H4 (cell line): ENCODE measurements around the gene LDLRAD4. TPM values are rescaled to one million over a fixed set of nuclear protein-coding genes. Genes with fewer than 3 reads are reported as not detected.
"Not testable (repeated sequence)": the region's sequence is repeated elsewhere in the genome, so short reads cannot be mapped to it uniquely, and the experiment has no call there.

Experiments used
- DNase-seq: peaks from one replicate; pipeline ENCODE4 v3.0.0-alpha.2; 2015; ENCODE audit warnings: low spot score
- total RNA-seq: library from RNA; depleted of rRNA; stranded (reverse); fragments of >200 nt; shearing (Covaris generic); gene quantifications from 2 replicates; pipeline ENCODE4 v1.2.3, GENCODE V29; 2014

Gene LDLRAD4
- total RNA-seq, 1 experiment from 2014 or later = 6.9 TPM

DNA sequence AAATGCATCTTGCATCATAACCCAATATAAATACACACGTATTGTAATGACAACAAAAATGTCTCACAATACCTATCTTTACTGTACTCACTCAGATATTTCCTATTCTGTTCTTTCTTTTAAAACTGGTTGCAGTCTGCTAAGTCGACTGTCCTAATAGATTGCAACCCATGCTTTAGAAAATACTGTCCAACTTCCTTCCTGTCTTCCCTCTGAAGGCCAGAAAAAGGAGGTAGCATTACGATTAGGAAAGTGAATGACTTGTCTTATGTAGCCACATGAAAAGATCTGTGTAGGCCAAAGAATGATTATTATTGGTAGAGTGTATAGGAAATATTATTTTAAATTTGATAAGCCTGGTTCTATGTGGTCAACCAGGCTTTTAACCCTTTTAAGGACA, 373.7 kb downstream of the LDLRAD4 start:
- no peak for DNase-seq

DNA sequence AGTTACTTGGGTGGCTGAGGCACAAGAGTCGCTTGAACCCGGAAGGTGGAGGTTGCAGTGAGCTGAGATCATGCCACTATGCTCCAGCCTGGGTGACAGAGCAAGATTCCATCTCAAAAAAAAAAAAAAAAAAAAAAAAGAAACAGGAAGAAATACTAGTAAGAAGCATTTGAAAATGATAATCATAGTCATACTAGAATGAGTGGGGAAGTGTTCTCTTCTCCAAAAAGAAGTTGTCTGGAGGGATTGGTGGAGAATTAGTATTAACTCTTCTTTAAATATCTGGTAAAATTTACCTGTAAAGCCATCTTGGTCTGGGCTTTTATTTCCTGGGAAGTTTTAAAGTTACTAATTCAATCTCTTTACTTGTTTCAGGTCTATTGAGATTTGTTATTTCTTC, 376.0 kb downstream of the LDLRAD4 start:
- no peak for DNase-seq

- DNase-seq = no peak
These were observed 378.5 kb downstream of the LDLRAD4 start for GRCh38 chr18:13597068-13597467.

- no peak for DNase-seq
These were observed 380.0 kb downstream of the LDLRAD4 start for GRCh38 chr18:13598591-13598990.

GRCh38 chr18:13599031-13599430, 380.5 kb downstream of the LDLRAD4 start:
- no peak for DNase-seq

- DNase-seq = no peak
These were observed 384.9 kb downstream of the LDLRAD4 start for GRCh38 chr18:13603304-13604019.

- DNase-seq = no peak
These were observed 386.2 kb downstream of the LDLRAD4 start for GRCh38 chr18:13604786-13605185.

- DNase-seq = no peak
These were observed 386.9 kb downstream of the LDLRAD4 start for GRCh38 chr18:13605477-13605876.

- DNase-seq = no peak
These were observed 387.3 kb downstream of the LDLRAD4 start for GRCh38 chr18:13605901-13606300.

- no peak for DNase-seq
These were observed 388.2 kb downstream of the LDLRAD4 start for GRCh38 chr18:13606604-13607254.

GRCh38 chr18:13608024-13608562, 389.5 kb downstream of the LDLRAD4 start:
- DNase-seq = not testable (repeated sequence)

GRCh38 chr18:13608791-13609532, 390.4 kb downstream of the LDLRAD4 start:
- DNase-seq = no peak

GRCh38 chr18:13610555-13611141, 392.1 kb downstream of the LDLRAD4 start:
- no peak for DNase-seq

DNA sequence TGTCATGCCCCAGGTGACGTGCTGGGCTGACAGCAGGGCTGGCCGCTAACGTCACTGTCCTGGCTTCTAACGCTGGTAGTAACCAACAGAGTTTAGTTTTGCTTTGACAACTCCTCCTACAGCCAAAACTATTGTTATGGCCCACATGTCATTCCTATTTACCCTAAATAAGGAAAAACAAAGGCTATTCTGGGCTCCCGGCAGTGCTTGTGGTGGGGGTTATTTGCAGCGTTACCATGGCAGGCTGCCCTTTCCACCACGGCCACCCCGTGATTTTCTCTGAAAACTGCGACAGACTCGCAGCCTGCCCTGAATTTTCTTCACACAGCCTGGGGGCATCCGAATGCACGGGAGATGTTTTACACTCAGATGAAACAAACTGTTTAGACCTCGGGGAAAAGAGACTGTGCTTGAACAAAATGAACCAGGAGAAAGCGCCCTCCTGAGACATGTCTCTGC, 392.6 kb downstream of the LDLRAD4 start:
- DNase-seq = no peak

DNA sequence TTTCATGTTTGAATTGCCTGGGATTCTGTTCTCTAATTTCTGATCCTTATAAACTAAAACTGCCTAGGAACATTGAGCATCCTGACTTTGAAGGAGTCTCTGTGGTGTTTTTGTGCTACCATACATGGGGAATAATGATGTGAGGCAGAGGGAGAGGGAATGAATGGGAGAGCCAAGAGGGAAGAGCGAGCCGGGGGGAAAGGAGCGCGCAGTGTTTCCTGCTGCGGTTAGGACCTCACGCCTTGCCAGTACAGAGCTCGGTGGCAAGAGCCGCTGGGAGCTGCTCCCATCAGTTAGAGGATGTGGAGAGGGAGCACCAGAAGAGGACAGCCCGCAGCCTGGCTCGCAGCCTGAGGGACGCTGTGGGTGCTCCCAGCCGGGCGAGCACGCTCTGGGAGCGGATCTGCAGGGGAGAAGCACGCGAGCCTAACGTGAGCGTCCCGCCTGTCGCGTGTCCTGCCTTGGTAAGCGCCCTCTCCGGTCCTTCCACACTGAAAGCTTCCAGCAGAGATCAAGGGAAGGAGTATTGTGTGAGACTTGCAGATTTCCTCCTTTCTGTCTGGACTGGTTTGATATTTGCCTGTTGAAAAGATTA, 393.1 kb downstream of the LDLRAD4 start:
- no peak for DNase-seq

DNA sequence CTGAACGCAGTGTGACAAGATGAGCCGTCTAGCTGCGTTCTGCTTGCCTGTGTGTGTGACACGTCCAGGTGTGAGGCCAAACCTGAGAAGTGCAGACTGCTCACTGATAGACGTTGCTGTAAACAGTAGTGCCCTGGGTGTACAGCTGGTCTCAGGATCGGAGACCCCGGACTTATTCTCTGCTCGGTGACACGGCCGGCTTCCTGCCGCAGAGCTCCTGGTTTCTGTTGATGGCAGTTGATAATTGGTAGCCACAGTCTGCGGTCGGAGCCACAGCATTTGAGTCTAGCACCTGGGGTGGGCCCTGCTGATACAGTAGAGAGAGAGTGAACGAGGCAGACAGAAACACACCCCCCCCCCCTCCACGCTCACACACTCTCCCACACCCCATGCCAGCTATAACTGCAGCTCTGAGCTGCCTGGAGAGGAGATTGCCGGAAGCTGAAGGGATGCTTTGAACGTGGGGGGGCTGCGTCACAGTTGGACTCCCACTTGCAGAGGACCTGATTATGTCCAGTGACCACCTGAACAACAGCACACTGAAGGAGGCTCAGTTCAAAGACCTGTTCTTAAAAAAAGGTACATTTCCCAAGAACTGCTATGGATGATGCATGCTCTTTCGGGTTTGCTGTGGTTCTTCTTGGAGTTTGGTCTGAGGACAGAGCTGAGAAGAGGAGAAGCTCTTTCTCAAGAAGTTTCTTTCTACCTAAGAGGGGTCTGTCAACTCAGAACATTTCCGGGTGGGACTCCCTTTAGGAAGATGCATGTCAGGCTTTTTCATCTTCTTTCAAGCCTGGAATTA, 393.8 kb downstream of the LDLRAD4 start:
- DNase-seq = no peak

DNA sequence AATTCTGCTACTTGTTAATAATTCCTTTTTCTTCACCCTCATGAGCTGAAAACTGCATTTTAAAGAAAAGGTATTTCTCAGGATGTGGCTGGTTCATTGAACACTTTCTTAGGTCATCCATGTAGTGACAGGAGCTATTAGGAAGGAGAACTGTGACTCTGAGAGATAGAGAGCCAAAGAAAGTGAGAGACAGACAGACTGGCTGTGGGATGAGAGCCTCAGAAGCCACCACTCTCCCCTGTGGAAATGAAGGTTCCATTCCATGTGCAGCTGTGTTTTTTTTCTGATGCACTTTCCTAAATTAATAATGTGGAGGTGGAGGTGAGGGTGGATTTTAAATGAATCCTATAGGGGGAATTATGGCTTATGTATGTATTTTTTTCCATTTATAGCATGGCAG, 394.5 kb downstream of the LDLRAD4 start:
- DNase-seq = no peak

DNA sequence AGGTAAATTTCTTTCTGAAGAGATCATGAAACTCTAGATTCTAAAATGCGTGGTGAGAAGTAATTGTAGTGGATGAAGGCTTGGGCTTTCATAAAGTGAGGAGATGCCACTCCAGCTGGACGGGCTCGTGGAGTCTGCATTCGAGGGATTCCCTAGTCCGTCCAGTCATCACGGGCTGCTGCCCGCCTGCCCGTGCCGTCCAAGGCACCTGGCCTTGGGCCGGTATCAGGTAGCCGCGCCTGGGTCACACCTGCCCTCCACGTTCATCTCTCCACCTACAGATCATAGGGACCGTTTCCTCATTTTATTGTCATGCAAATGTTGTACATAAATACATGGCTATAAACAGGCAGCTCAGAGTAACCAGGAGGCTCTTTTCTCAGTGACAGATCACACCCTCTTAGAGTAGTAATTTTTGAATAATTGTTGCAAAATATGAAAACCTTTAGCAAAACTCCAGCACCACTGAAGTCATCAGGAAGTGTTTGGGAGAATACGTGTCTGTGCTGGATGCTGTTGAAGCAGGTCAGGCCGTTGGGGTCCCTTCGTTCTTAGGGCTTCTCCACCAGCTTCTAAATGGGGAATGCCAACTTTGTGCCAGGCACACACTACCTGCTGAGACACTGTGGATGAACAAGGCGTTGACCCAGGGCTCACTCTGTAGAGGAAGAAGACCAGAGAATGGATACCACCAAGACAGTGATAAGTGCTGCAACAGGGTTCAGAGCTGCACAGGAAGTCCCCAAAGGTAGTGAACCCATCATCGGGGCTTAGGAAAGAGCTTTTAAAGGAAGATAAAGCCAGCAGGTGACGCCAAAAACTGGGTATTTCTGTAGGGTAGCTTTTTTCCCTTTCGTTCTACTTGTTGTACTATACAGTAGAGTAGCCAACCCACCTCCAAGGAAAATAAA, 395.3 kb downstream of the LDLRAD4 start:
- DNase-seq = no peak

DNA sequence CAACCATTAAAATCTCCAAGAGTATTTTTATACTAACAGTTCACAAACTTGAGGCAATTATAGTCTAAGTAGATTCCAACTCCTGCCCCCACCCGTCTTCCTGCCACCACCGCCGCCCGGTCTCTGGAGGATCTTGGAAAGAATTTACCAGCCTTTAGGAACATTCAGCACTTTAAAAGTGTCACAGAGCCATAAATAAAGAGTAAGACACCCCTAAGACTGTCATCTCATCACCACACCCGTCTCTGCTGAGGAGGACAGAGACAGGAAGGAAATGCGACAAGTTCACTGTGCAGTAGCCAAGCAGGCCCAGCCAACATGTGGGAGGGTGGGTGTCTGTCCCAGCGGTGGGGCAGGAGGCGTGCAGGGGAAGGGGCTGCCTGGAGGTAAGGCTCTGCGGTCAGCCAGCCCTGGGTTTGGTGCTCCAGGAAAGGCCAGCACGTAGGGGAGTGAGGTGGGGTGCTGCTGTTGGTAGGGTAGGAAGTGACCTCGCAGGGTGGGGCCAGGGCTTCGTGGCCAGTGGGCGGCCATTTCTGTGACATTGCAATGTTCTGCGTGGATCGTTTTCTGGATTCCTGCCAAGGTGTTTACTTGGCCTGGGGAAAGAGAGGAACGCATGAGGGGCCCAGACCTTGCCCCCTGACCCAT, 396.2 kb downstream of the LDLRAD4 start:
- no peak for DNase-seq
